ENCODE measurements around the gene SNORC. TPM values are rescaled to one million over a fixed set of nuclear protein-coding genes. Genes with fewer than 3 reads are reported as not detected.

SNORC gene
- total RNA-seq, 1 donor from 2014 or later, result 1.9 TPM

Other genes with a start within 250 kb of the SNORC start
- gene EFHD1, start 236.7 kb upstream of the SNORC start, total RNA-seq, result 0.16 and 0.48 TPM in 2 replicates
- gene GIGYF2, start 172.9 kb upstream of the SNORC start, total RNA-seq, result 63.7 and 64.7 TPM in 2 replicates
- gene KCNJ13, start 93.7 kb upstream of the SNORC start, total RNA-seq, result not detected in 2 replicates
- 1.7 and 2.5 TPM in 2 replicates for gene NGEF, start 143.0 kb downstream of the SNORC start, total RNA-seq
- not detected in 2 replicates for gene NEU2, start 162.4 kb downstream of the SNORC start, total RNA-seq
- 58.5 and 62.3 TPM in 2 replicates for gene INPP5D, start 190.1 kb downstream of the SNORC start, total RNA-seq